Prostate gland (tissue), 2 donors: ENCODE measurements around the gene DEF6.

Experiments
- CTCF ChIP-seq, 4 experiments: fragments of 200-600 bp in 2 of 4; fragments of 450-650 bp in 2 of 4; sonication (generic) in 2 of 4; IDR thresholded peaks; 1 replicate in 3 of 4; 2 replicates in 1 of 4; pipeline ENCODE4 v1.5.1; 2016 to 2019; ENCODE audit warnings: antibody characterized with exemption in 4 of 4, mild to moderate bottlenecking in 2 of 4, moderate library complexity in 2 of 4
- POLR2A ChIP-seq: fragments of 450-650 bp; IDR thresholded peaks from one replicate; pipeline ENCODE4 v1.6.1; 2016; ENCODE audit warnings: antibody characterized with exemption, mild to moderate bottlenecking

GRCh38 chr6:35302604-35303241 lies 5.1 kb downstream of the DEF6 start:
- TF ChIP-seq CTCF (IDR thresholded peaks at IDR 0.05) (no peak), POLR2A (peak; percentile 28)
